ENCODE measurements around the gene USP33. TPM values are rescaled to one million over a fixed set of nuclear protein-coding genes. Genes with fewer than 3 reads are reported as not detected.

Gene USP33
- total and polyA plus RNA-seq, 10 of the 15 experiments (the other 5 are each of a cell fraction or from before 2014, with no cell fraction given) = 13.1 to 49.9 (median 32.2) TPM

DNA sequence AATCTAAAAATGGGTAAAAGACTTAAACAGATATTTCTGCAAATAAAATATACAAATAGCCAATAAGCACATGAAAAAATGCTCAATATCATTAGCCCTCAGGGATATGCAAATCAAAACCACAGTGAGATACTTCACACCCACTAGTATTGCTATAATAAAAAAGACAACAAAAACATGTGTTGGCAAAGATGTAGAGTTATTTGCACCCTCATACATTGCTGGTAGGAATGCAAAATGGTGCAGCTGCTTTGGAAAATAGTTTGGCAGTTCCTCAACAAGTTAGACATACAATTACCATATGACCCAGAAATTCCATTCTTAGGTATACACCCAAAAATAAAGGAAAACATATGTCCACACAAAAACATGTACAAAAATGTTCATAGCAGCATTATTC, 107.4 kb downstream of the USP33 start:
- peak; percentile 56; the same call in 2 of the 3 replicates for ATAC-seq
- no peak for DNase-seq (ENCODE audit: low read depth, low spot score)
- SMC1A ChIA-PET (ENCODE audit: uncharacterized antibody, unreplicated experiment) = no interaction called here
- Histone ChIP-seq H3K4me1 (ENCODE audit: control insufficient read depth, insufficient read depth, low read length) (no peaks in the 10 kb centered on the region), H4K20me1 (ENCODE audit: control insufficient read depth, insufficient read depth) (peaks cover 6% of the 10 kb centered on the region; the same call in 1 of the 2 replicates), H3K9ac (ENCODE audit: control insufficient read depth, insufficient read depth, low read length) (no peak overlapping the region), H3K4me2 (ENCODE audit: control insufficient read depth, insufficient read depth) (no peak overlapping the region), H3K36me3 (ENCODE audit: control insufficient read depth in 2 of 2, insufficient read depth in 2 of 2, low read length in 1 of 2) (peaks cover 0 to 4% of the 10 kb centered on the region in 2 experiments; a peak in 2 of 4 replicates), H3K4me3 (no peak overlapping the region), H3K27ac (ENCODE audit: control insufficient read depth, insufficient read depth) (no peak overlapping the region), H2AFZ (ENCODE audit: control insufficient read depth, low read depth, low read length) (no peak overlapping the region), H3K27me3 (replicated peaks in 1 of 2; ENCODE audit: control insufficient read depth in 2 of 2, insufficient read depth in 2 of 2, low read length in 1 of 2) (no peaks in the 10 kb centered on the region), H3K9me3 (replicated peaks; ENCODE audit: control insufficient read depth, insufficient read depth, low read length) (peaks cover 8% of the 10 kb centered on the region; the same call in 2 of the 3 replicates), H3K79me2 (ENCODE audit: control insufficient read depth, insufficient read depth, low read length) (peaks cover 42% of the 10 kb centered on the region)
- CTCF ChIA-PET = no interaction called here
- no TSS peak for BruUV-seq (replicated peaks)
- RAD21 ChIA-PET (ENCODE audit: unreplicated experiment) = no interaction called here
- FAIRE-seq = peak; percentile 56
- POLR2A ChIA-PET = no interaction called here
- intact Hi-C loops (cut with micrococcal nuclease; ENCODE audit: unreplicated experiment) (no loop called here), in situ Hi-C loops (cut with MboI) (no loop called here)
- TF ChIP-seq MEF2B (IDR thresholded peaks at IDR 0.05; ENCODE audit: partially characterized antibody, poor library complexity, severe bottlenecking) (peak; percentile 53), HSF1 (IDR thresholded peaks at IDR 0.05; ENCODE audit: low read depth, low read length) (no peak), FOXK2 (IDR thresholded peaks at IDR 0.05) (no peak), KAT2A (conservative IDR thresholded peaks at IDR 0.05; ENCODE audit: control insufficient read depth, low read depth, low read length) (no peak), BHLHE40 (IDR thresholded peaks at IDR 0.05; ENCODE audit: borderline replicate concordance in 1 of 2, low read depth in 2 of 2, low read length in 1 of 2) (no peak), POU2F2 (IDR thresholded peaks at IDR 0.05; ENCODE audit: borderline replicate concordance, low read depth, low read length) (peak; percentile 75; the same call in 1 of the 3 replicates), RUNX3 (IDR thresholded peaks at IDR 0.05; ENCODE audit: low read length) (peak; percentile 43; the same call in 1 of the 2 replicates), NKRF (conservative IDR thresholded peaks at IDR 0.05) (no peak), BACH1 (IDR thresholded peaks at IDR 0.05; ENCODE audit: borderline replicate concordance) (no peak)

Measured in GM12878 (cell line).